ENCODE measurements around the gene GATAD2B.
"Not testable (repeated sequence)": the region's sequence is repeated elsewhere in the genome, so short reads cannot be mapped to it uniquely, and the experiment has no call there.

Gene GATAD2B

GRCh38 chr1:153929981-153930948 lies 7.5 kb upstream of the GATAD2B start:
- DNase-seq (ENCODE audit: low spot score), result no peak

GRCh38 chr1:153929426-153929825 lies 6.7 kb upstream of the GATAD2B start:
- no peak for DNase-seq (ENCODE audit: low spot score)

- peak; percentile 88 for DNase-seq (ENCODE audit: low spot score)
These were observed 6.1 kb upstream of the GATAD2B start for GRCh38 chr1:153928791-153929341.

DNA sequence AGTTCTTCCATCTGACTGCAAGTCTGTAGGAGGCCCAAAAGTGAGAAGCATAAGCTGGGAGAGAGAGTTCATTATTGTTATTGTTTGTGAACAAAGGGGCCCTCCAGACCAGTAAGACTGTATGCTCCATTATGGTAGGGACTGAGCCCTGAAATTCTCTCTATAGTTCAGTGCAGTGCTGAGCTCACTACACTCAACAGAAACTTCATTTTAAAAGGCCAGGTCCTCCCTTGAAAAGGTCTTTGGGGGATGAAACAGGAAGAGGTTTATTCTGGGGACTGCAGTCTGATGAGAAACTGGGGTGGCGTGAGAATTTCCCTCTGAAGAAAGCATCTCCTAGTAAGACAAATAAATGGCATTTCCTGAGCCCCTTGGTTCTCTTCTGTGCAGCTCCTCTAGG lies 5.5 kb upstream of the GATAD2B start:
- DNase-seq (ENCODE audit: low spot score), result no peak

DNA sequence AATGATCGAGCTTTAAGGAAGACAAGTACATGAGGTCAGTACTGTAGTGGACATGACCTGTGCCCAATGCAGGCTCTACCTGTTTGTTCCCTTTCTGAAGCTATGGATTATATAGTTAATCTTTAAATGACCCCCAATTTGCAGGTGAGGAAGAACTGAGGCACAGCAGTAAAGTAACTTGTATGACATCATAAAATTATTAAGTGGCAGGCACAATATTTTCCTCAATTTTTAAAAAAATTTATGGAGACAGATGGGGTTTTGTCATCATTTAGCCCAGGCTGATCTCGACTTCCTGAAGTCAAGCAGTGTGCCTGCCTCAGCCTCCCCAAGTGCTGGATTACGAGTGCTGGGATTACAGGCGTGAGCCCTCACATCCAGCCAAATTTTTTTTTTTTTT lies 3.6 kb upstream of the GATAD2B start:
- DNase-seq (ENCODE audit: low spot score), result no peak

DNA sequence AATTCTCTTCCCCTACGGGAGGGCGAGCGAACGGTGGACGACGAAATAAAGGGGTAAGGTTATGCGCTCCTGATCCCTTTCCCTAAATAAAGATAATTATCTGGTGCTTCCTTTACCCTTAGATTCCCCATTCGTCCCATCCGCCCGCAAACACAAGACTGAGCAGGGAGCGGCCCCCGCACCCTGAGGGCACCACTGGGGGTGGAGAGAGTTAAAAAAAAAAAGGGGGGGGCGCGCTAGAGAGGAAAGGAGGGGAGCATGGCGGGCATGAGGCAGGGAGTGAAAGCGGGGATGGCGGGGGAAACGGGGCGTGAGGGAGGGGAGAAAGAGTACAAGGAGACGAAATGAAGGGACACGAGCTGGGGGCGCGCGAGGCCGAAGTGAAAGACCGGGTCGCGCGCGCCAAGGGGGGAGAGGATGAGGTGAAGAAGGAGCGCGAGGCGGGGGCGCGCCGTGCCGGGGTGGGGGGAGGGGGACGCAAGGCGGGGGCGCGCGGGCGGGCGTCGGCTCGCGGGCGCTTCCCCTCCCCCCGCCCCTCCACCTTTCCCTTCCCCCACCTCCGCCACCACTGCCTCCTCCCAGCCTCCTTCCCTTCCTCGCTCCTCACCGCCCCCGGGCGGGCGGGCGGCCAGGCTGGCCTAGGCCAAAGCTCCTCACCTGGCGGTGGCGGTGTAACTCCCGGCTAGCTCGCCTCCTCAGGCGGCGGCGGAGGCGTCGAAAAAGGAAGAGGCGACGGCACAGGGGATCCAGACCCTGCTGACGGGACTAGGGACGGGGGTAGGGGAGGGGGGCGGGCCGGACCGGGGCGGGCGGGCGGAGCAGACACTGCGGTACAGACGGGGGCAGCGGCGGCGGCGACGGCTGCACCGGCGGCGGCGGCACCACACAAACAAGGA lies 448 bp downstream of the GATAD2B start:
- no peak for DNase-seq (ENCODE audit: low spot score)

GRCh38 chr1:153921803-153922075 lies 1.0 kb downstream of the GATAD2B start:
- no peak for DNase-seq (ENCODE audit: low spot score)

DNA sequence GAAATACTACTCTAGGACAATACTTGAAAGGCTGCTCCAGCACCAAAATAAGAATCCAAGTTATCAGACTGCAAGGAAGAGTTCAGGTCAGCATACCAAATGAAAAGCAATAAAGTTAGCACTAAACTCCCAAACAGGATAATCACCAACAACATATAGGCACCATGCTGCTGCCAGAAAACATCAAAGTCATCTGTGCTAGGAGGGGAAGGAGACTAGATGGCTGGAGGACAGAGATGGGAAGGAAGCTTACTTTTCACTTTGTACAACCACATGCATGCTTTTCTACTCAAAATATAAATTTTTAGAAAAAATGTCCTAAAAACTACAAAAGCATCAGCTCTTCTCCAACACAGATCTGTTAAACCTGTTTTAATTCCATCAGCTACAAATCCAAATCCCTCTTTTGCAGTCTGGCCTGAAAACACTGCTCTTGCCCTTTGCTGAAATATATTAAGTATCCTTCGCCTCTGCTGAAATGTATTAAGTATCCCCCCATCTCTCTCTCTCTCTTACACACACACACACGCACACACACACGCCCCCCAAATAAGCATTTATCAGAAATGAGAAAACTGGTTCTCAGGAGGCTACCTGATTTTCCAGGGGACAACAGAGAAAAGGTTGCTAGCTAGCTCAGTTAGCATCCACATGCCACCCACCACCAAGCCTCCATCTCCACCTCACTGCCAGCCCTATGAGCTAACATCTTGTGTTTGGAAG lies 1.5 kb downstream of the GATAD2B start:
- DNase-seq (ENCODE audit: low spot score), result no peak

DNA sequence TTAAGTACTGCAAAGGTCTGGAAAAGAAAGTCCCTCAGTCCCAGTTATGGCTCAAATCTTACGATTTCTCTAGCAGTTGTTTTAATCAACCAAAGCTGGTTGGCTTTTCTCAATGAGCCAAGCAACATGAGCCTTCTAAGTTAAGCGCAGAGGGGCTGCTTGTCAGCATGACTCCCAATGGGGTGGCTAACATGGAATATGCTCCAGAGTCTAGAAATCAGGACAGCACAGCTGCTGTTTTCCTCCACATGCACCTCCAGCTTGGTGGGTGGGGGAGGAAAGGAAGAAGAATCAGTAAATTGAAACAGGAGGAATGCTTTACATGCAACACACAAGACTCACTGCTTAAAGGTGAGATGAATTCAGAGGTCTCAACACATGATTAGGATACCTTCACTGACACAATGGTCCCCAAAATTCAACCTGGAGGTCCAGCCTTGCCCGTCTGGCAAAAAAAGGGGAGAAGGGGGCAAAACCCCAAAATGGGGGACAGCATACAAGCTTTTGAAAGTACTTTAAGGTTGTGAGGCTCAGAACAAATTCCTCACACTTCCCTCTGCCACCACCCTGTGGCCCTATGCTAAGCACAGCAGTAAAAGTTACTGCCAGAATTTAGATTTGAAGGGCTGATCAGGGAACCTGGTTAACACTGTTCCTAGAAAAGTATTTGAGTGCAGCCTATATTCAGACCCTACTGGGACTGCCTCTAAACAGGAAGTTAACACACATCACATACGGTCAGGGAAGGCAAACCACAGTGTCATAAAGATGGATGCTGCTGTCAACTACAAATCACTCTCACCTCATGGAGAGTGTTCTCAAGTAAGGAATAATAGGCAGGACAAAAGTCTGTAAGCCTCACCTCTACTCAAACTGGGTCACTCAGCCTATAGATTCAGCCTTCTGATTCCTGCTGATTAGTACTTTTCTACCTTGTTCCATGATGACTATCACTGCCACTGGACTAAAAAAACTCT lies 2.6 kb downstream of the GATAD2B start:
- no peak for DNase-seq (ENCODE audit: low spot score)

DNA sequence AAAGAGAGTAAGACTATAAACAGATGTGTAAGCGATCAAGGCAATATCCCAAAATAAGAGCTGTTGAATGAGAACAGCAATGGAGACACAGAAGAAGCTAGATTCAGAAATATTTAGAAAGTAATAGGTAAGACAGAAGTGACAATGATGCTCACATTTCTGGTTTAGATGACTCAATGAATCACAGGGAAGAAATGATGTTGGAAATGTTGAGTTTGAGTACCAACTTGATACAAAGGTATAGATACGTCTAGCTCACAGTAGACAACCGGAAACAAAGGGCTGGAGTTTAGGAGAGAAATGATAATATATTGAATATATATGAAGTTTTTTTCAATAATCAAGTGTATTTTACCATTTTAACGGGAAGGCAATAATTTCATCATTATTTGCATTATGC lies 6.5 kb downstream of the GATAD2B start:
- no peak for DNase-seq (ENCODE audit: low spot score)

DNA sequence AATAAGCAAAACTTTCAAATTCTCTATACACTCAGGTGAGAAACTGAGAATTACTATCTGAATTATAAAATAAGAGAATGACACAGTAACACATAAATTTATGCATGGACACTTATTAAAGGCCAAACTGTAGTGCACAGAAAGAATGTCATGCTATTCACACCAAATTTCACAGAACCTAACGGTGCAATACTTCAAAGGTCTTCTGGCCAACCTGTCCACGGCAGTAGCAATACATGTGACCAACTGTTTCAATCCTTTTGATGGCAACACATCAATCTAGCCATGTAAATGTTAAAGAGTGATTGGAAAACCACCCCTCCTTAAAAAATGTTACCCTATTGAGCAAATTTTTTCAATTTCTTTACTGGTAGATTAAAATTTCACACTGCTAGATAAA lies 10.4 kb downstream of the GATAD2B start:
- DNase-seq (ENCODE audit: low spot score), result no peak

GRCh38 chr1:153910560-153910959 lies 12.2 kb downstream of the GATAD2B start:
- DNase-seq (ENCODE audit: low spot score), result not testable (repeated sequence)

- no peak for DNase-seq (ENCODE audit: low spot score)
These were observed 14.7 kb downstream of the GATAD2B start for GRCh38 chr1:153908071-153908470.

DNA sequence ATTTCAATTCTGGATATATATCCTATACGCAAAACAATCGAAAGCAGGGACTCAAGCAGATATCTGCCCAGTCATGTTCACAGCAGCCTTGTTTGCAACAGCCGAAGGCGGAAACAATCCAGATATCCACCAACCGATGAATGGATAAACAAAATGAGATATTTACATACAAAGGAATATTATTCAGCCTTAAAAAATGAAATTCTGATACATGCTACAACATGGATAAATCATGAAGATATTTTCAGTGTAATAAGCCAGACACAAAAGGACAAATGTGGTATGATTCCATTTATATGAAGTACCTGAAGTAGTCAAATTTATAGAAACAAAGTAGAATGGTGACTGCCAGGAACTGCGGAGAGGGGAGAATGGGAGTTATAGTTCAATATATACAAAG lies 15.6 kb downstream of the GATAD2B start:
- no peak for DNase-seq (ENCODE audit: low spot score)

DNA sequence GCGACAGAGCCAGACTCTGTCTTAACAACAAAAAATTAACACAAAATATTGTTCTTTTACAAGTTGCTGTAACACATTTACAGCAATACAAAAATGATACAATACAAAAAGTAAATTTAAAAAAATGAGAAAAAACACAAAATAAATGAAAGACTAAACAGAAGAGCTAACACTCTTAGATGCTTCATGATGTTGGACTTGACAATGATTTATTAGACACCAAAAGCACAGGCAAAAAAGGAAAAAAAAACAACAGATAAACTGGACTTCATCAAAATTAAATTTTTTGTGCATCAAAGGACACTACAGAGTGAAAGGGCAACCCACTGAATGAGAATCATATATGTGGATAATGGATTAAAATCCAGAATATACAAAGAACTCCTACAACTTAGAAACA lies 16.4 kb downstream of the GATAD2B start:
- no peak for DNase-seq (ENCODE audit: low spot score)

- DNase-seq (ENCODE audit: low spot score), result not testable (repeated sequence)
These were observed 16.9 kb downstream of the GATAD2B start for GRCh38 chr1:153905908-153906307.

- no peak for DNase-seq (ENCODE audit: low spot score)
These were observed 18.8 kb downstream of the GATAD2B start for GRCh38 chr1:153903841-153904455.

DNA sequence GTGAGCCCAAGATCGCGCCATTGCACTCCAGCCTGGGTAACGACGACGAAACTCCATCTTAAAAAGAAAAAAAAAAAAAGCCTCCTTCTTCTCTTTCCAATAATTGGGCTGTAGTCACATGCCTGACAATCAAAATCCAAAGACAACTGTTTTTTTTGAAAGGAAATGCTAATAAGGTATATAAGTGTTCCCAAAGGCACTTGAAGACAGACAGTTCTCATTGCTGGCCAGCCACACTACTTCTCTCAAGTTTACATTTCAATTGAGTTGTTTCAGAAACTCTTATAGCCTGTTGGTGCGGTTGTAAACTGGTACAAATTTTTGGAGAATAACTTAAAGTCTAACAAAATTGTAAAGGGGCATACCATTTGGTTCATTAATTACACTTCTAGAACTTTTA lies 23.3 kb downstream of the GATAD2B start:
- DNase-seq (ENCODE audit: low spot score), result no peak

DNA sequence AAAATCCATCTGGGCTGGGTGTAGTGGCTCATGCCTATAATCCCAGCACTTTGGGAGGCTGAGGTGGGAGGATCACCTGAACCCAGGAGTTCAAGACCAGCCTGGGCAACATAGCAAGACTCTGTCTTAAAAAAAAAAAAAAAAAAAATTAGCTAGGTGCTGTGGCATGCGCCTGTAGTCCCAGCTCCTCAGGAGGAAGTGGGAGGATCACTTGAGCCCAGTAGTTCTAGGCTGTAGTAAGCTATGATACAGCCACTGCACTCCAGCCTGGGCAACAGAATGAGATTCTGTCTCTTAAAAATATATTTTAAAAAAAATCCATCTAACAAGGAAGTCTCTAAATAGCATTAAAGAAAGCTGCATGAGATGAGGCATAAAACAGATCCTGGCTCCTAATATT lies 26.9 kb downstream of the GATAD2B start:
- DNase-seq (ENCODE audit: low spot score), result not testable (repeated sequence)

GRCh38 chr1:153891042-153891441 lies 31.7 kb downstream of the GATAD2B start:
- not testable (repeated sequence) for DNase-seq (ENCODE audit: low spot score)

Measured in COLO829 (cell line).